Liver (tissue), 9 donors: ENCODE data around the gene THAP3. TPM values are rescaled to one million over a fixed set of nuclear protein-coding genes. Genes with fewer than 3 reads are reported as not detected.
"Not testable (repeated sequence)": the region's sequence is repeated elsewhere in the genome, so short reads cannot be mapped to it uniquely, and the experiment has no call there.

ENCODE experiments used
- DNase-seq: peaks from one replicate; pipeline ENCODE4 v3.0.0-alpha.2; 2017; ENCODE audit warnings: low spot score
- H3K27ac ChIP-seq, 2 donors: one replicate each; pipeline ENCODE4 v1.7.0; 2013; ENCODE audit warnings: inconsistent platforms in 2 of 2, low read length in 2 of 2, control low read depth in 1 of 2, low read depth in 1 of 2, mild to moderate bottlenecking in 1 of 2
- H3K27me3 ChIP-seq, 4 donors: one replicate each; pipeline versions ENCODE4 v1.6.1 to v1.7.0; 2013; ENCODE audit warnings: low read length in 3 of 4, inconsistent platforms in 1 of 4, mild to moderate bottlenecking in 1 of 4, moderate library complexity in 1 of 4; ENCODE audit not compliant: control insufficient read depth in 4 of 4, insufficient read depth in 4 of 4
- H3K36me3 ChIP-seq, 4 donors: one replicate each; pipeline versions ENCODE4 v1.6.1 to v1.7.0; 2013; ENCODE audit warnings: low read length in 3 of 4, mild to moderate bottlenecking in 3 of 4, low read depth in 1 of 4, moderate library complexity in 1 of 4; ENCODE audit not compliant: control insufficient read depth in 4 of 4, insufficient read depth in 3 of 4
- H3K4me1 ChIP-seq, 4 donors: one replicate each; pipeline versions ENCODE4 v1.6.1 to v1.7.0; 2013; ENCODE audit warnings: low read length in 3 of 4, mild to moderate bottlenecking in 3 of 4, moderate library complexity in 1 of 4; ENCODE audit not compliant: control insufficient read depth in 4 of 4, insufficient read depth in 4 of 4
- H3K4me3 ChIP-seq, 3 donors: one replicate each; pipeline versions ENCODE4 v1.6.1 to v1.7.0; 2013; ENCODE audit warnings: low read length in 3 of 3, control low read depth in 1 of 3, low read depth in 1 of 3, mild to moderate bottlenecking in 1 of 3
- H3K9ac ChIP-seq, 2 donors: one replicate each; pipeline ENCODE4 v1.7.0; 2013; ENCODE audit warnings: low read length in 2 of 2, mild to moderate bottlenecking in 2 of 2, moderate library complexity in 2 of 2, control low read depth in 1 of 2, low read depth in 1 of 2
- H3K9me3 ChIP-seq, 4 donors: one replicate each; pipeline versions ENCODE4 v1.6.1 to v1.7.0; 2013; ENCODE audit warnings: low read length in 3 of 4; ENCODE audit not compliant: control insufficient read depth in 4 of 4
- ATF3 ChIP-seq: IDR thresholded peaks from 2 replicates; pipeline ENCODE4 v1.6.1; 2016; ENCODE audit warnings: antibody characterized with exemption
- CTCF ChIP-seq: fragments of 150-350 bp; IDR thresholded peaks from 2 replicates; pipeline ENCODE4 v1.5.1; 2017; ENCODE audit warnings: improper control_type of control experiment, low read depth, low read length; ENCODE audit not compliant: missing input control
- EGR1 ChIP-seq, 2 donors: IDR thresholded peaks; 2 replicates each; pipeline ENCODE4 v1.6.1; 2016 to 2018; ENCODE audit warnings: antibody characterized with exemption in 2 of 2, low read depth in 2 of 2
- FOXA2 ChIP-seq: IDR thresholded peaks from 2 replicates; pipeline ENCODE4 v1.6.1; 2016; ENCODE audit warnings: antibody characterized with exemption
- GABPA ChIP-seq, 2 donors: IDR thresholded peaks in 1 of 2; conservative IDR thresholded peaks in 1 of 2; 2 replicates each; pipeline ENCODE4 v1.6.1; 2016; ENCODE audit warnings: antibody characterized with exemption in 2 of 2, mild to moderate bottlenecking in 1 of 2, moderate library complexity in 1 of 2
- HNF4A ChIP-seq, 2 donors: conservative IDR thresholded peaks; 2 replicates each; pipeline ENCODE4 v1.6.1; 2016; ENCODE audit warnings: antibody characterized with exemption in 2 of 2, mild to moderate bottlenecking in 2 of 2
- HNF4G ChIP-seq: IDR thresholded peaks from 2 replicates; pipeline ENCODE4 v1.6.1; 2016; ENCODE audit warnings: antibody characterized with exemption
- JUND ChIP-seq, 2 donors: IDR thresholded peaks; 2 replicates each; pipeline ENCODE4 v1.6.1; 2016; ENCODE audit warnings: antibody characterized with exemption in 2 of 2
- MAX ChIP-seq: IDR thresholded peaks from 2 replicates; pipeline ENCODE4 v1.6.1; 2016; ENCODE audit warnings: antibody characterized with exemption
- NR2F2 ChIP-seq: IDR thresholded peaks from 2 replicates; pipeline ENCODE4 v1.6.1; 2016; ENCODE audit warnings: antibody characterized with exemption
- REST ChIP-seq: IDR thresholded peaks from 2 replicates; pipeline ENCODE4 v1.6.1; 2016; ENCODE audit warnings: antibody characterized with exemption, mild to moderate bottlenecking
- RXRA ChIP-seq, 2 donors: IDR thresholded peaks; 2 replicates each; pipeline ENCODE4 v1.6.1; 2017 to 2018; ENCODE audit warnings: antibody characterized with exemption in 2 of 2, mild to moderate bottlenecking in 1 of 2
- SP1 ChIP-seq: IDR thresholded peaks from 2 replicates; pipeline ENCODE4 v1.6.1; 2018; ENCODE audit warnings: antibody characterized with exemption, mild to moderate bottlenecking
- TAF1 ChIP-seq: conservative IDR thresholded peaks from 2 replicates; pipeline ENCODE4 v1.6.1; 2016; ENCODE audit warnings: antibody characterized with exemption, mild to moderate bottlenecking
- YY1 ChIP-seq: IDR thresholded peaks from 2 replicates; pipeline ENCODE4 v1.6.1; 2016; ENCODE audit warnings: antibody characterized with exemption, mild to moderate bottlenecking
- ZBTB33 ChIP-seq: IDR thresholded peaks from 2 replicates; pipeline ENCODE4 v1.6.1; 2016; ENCODE audit warnings: antibody characterized with exemption
- WGBS: extraction: QIAGEN DNeasy Blood & Tissue Kit; methylation state at CpG from one replicate; pipeline ENCODE4 v1.1.7; 2013; 5-methylcytosine and 5-hydroxymethylcytosine counted together
- polyA plus RNA-seq, 2 donors: library from polyadenylated mRNA; stranded (reverse) in 1 of 2; unstranded in 1 of 2; fragments of 200-250 nt in 1 of 2; fragments of >200 nt in 1 of 2; fragmentation: Nextera tagmentation in 1 of 2; extraction: Ambion mirVana in 1 of 2; gene quantifications; one replicate each; pipeline versions ENCODE4 v1.2.1 to v1.2.3, GENCODE V29; 2013 to 2015
- total RNA-seq, 2 donors: library from RNA; depleted of rRNA; stranded (reverse); fragments of >200 nt; gene quantifications; one replicate each; pipeline ENCODE4 v1.2.3, GENCODE V29; 2014
- donor health status: healthy.
- donor health status: healthy.
- donor health status: healthy.
- donor health status: healthy.
- donor health status: healthy.

Gene THAP3
- total and polyA plus RNA-seq, 4 donors: 7.2 to 10.2 (median 8.6) TPM

- Histone ChIP-seq H3K4me3 (peak overlapping the region in 2 of 3 donors; percentile 73 to 82), H3K9ac (peak overlapping the region; percentile 61 to 84)
- WGBS: 51% methylated on average over 8 of the region's 8 CpGs
Measured at GRCh38 chr1:6599991-6600390, 24.7 kb upstream of the THAP3 start.

GRCh38 chr1:6600410-6601048 lies 24.1 kb upstream of the THAP3 start:
- no peak for TF ChIP-seq MAX
- no peak for TF ChIP-seq YY1
- no peak for TF ChIP-seq HNF4A (conservative IDR thresholded peaks at IDR 0.05)
- no peak for TF ChIP-seq JUND (IDR thresholded peaks at IDR 0.05)
- TF ChIP-seq CTCF: no peak
- Histone ChIP-seq H3K9me3 (no peaks in the 10 kb centered on the region), H3K4me3 (peak overlapping the region; percentile 73 to 82 (median 78)), H3K9ac (peak overlapping the region; percentile 61 to 84), H3K4me1 (peaks cover 11 to 60% (median 44%) of the 10 kb centered on the region in 4 donors), H3K36me3 (peaks cover 6 to 17% (median 11%) of the 10 kb centered on the region in 4 donors), H3K27me3 (no peaks in the 10 kb centered on the region), H3K27ac (peak overlapping the region; percentile 82 to 98)
- WGBS: 15% methylated on average over 10 of the region's 10 CpGs
- no peak for DNase-seq

More at GRCh38 chr1:6599991-6600390, 24.7 kb upstream of the THAP3 start:
- not testable (repeated sequence) for DNase-seq, H3K9me3 ChIP-seq, H3K27me3 ChIP-seq
- peaks cover 11 to 21% (median 13%) of the 10 kb centered on the region in 4 donors for H3K36me3 ChIP-seq
- H3K4me1 ChIP-seq: peaks cover 11 to 58% (median 41%) of the 10 kb centered on the region in 4 donors
- peak overlapping the region; percentile 82 to 98 for H3K27ac ChIP-seq

- under 1% methylated on average over 40 of the region's 40 CpGs for WGBS
- TF ChIP-seq HNF4G (no peak), HNF4A (conservative IDR thresholded peaks at IDR 0.05) (peak; percentile 33 to 75), MAX (peak; percentile 86), REST (peak; percentile 83), NR2F2 (peak; percentile 34), GABPA (IDR thresholded peaks at IDR 0.05 in 1 of 2, conservative IDR thresholded peaks at IDR 0.05 in 1 of 2) (peak in 1 of 2 donors; percentile 45), SP1 (peak; percentile 54), RXRA (IDR thresholded peaks at IDR 0.05) (peak; percentile 55 to 82), EGR1 (IDR thresholded peaks at IDR 0.05; ENCODE audit: low read depth in 2 of 2) (no peak), JUND (IDR thresholded peaks at IDR 0.05) (peak; percentile 34 to 58), FOXA2 (peak; percentile 75), ATF3 (no peak), YY1 (peak; percentile 83), ZBTB33 (peak; percentile 77), TAF1 (peak; percentile 65)
Measured at GRCh38 chr1:6601049-6601922, 23.4 kb upstream of the THAP3 start.

More at GRCh38 chr1:6601049-6601922, 23.4 kb upstream of the THAP3 start:
- peak; percentile 88 for DNase-seq
- Histone ChIP-seq H3K4me1 (peaks cover 11 to 60% (median 44%) of the 10 kb centered on the region in 4 donors), H3K9me3 (no peaks in the 10 kb centered on the region), H3K27me3 (no peaks in the 10 kb centered on the region), H3K4me3 (peak overlapping the region; percentile 73 to 82 (median 78)), H3K36me3 (peaks cover 5 to 13% (median 9%) of the 10 kb centered on the region in 4 donors), H3K9ac (peak overlapping the region; percentile 61 to 84), H3K27ac (peak overlapping the region; percentile 82 to 98)
